ENCODE data around the gene ATAD3A. TPM values are rescaled to one million over a fixed set of nuclear protein-coding genes. Genes with fewer than 3 reads are reported as not detected.
"Not testable (repeated sequence)": the region's sequence is repeated elsewhere in the genome, so short reads cannot be mapped to it uniquely, and the experiment has no call there.

The ATAD3A gene
- total RNA-seq, 4 donors from 2014 or later = 18.3 to 29.3 (median 25.2) TPM

DNA sequence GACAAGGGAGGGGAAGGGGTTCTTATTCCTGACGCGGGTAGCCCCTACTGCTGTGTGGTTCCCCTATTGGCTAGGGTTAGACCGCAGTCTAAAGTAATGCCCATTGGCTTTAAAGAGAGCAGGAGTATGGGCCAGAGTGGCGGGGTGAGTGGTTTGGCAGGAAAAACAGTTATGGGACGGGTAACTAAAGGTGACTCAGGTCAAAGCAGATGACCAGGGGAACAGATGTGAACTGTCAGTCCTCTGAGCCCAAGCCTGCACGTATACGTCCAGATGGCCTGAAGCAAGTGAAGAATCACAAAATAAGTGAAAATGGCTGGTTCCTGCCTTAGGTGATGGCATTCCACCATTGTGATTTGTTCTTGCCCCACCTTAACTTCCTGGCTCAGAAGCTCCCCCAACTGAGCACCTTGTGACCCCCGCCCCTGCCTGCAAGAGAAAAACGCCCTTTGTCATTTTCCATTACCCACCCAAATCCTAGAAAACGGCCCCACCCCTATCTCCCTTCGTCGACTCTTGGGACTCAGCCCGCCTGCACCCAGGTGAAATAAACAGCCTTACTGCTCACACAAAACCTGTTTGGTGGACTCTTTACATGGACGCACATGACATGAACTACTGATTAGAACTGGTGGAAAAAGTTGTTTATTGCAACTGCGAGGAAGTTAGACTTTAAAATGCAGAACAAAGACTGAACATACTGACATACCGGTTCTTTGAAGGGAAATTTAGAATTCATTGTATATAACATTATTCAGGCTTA, 41.2 kb upstream of the ATAD3A start:
- intact Hi-C loops (cut with DNase I) = no loop called here
- peak overlapping the region; percentile 84 to 88 (median 86) for H3K27ac ChIP-seq (replicated peaks in 1 of 4)
- H3K36me3 ChIP-seq = no peaks in the 10 kb centered on the region
- DNase-seq (ENCODE audit: extremely low spot score) = no peak
- no peak for TF ChIP-seq EP300 (IDR thresholded peaks at IDR 0.05)
- peak overlapping the region; percentile 80 to 89 (median 83) for H3K4me3 ChIP-seq
- H3K27me3 ChIP-seq = no peaks in the 10 kb centered on the region
- H3K9me3 ChIP-seq = no peaks in the 10 kb centered on the region
- H3K4me1 ChIP-seq = peaks cover 21 to 33% (median 25%) of the 10 kb centered on the region in 4 donors
- WGBS = 12% methylated on average over 16 of the region's 16 CpGs

DNA sequence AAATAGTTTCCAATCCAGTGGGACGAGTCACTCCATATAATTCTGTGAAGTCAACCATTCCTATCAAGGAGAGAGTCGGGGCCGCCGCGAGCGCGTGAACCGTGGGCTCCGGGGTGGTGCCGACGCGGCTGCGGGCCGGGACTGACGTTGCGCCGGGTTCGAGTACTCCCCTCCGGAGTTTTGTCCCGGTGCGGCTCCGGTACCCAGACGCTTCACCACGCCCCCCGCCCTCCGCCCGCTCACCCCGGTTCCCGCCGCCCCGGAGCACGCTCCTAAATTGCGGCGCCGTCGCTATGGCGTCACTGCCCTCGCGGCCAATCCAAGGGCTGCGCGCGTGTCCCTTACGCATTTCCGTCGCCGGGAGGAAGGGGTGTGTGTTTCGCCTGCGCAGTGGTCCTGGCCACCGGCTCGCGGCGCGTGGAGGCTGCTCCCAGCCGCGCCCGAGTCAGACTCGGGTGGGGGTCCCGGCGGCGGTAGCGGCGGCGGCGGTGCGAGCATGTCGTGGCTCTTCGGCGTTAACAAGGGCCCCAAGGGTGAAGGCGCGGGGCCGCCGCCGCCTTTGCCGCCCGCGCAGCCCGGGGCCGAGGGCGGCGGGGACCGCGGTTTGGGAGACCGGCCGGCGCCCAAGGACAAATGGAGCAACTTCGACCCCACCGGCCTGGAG, 40.4 kb upstream of the ATAD3A start, which contains the start of gene ATAD3B:
ATAD3B (plus strand) TSS at position 377 of the 664 bp plus-strand sequence; CDS start at position 497, 120 bp downstream.
- H3K4me3 ChIP-seq = peak within 1 kb of the TSS; percentile 80 to 89 (median 83)
- H3K36me3 ChIP-seq = peaks cover 0 to 1% (median 0%) of the 10 kb centered on the region in 4 donors
- H3K27me3 ChIP-seq = no peaks in the 10 kb centered on the region
- H3K27ac ChIP-seq (replicated peaks in 1 of 4) = peak within 1 kb of the TSS; percentile 84 to 88 (median 86)
- TF ChIP-seq POLR2AphosphoS5 (IDR thresholded peaks at IDR 0.05) (peak; percentile 87 to 95), POLR2A (IDR thresholded peaks at IDR 0.05; ENCODE audit: low read depth) (no peak), EP300 (IDR thresholded peaks at IDR 0.05) (no peak)
- TF ChIP-seq, protein P1, sequence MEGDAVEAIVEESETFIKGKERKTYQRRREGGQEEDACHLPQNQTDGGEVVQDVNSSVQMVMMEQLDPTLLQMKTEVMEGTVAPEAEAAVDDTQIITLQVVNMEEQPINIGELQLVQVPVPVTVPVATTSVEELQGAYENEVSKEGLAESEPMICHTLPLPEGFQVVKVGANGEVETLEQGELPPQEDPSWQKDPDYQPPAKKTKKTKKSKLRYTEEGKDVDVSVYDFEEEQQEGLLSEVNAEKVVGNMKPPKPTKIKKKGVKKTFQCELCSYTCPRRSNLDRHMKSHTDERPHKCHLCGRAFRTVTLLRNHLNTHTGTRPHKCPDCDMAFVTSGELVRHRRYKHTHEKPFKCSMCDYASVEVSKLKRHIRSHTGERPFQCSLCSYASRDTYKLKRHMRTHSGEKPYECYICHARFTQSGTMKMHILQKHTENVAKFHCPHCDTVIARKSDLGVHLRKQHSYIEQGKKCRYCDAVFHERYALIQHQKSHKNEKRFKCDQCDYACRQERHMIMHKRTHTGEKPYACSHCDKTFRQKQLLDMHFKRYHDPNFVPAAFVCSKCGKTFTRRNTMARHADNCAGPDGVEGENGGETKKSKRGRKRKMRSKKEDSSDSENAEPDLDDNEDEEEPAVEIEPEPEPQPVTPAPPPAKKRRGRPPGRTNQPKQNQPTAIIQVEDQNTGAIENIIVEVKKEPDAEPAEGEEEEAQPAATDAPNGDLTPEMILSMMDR (IDR thresholded peaks at IDR 0.05) = peak in 1 of 3 experiments; percentile 21
- H3K4me1 ChIP-seq = peaks cover 21 to 33% (median 25%) of the 10 kb centered on the region in 4 donors
- 0% methylated on average over 29 of the region's 87 CpGs for WGBS
- intact Hi-C loops (cut with DNase I) = no loop called here
- DNase-seq (ENCODE audit: extremely low spot score) = peak; percentile 98
- no peaks in the 10 kb centered on the region for H3K9me3 ChIP-seq

DNA sequence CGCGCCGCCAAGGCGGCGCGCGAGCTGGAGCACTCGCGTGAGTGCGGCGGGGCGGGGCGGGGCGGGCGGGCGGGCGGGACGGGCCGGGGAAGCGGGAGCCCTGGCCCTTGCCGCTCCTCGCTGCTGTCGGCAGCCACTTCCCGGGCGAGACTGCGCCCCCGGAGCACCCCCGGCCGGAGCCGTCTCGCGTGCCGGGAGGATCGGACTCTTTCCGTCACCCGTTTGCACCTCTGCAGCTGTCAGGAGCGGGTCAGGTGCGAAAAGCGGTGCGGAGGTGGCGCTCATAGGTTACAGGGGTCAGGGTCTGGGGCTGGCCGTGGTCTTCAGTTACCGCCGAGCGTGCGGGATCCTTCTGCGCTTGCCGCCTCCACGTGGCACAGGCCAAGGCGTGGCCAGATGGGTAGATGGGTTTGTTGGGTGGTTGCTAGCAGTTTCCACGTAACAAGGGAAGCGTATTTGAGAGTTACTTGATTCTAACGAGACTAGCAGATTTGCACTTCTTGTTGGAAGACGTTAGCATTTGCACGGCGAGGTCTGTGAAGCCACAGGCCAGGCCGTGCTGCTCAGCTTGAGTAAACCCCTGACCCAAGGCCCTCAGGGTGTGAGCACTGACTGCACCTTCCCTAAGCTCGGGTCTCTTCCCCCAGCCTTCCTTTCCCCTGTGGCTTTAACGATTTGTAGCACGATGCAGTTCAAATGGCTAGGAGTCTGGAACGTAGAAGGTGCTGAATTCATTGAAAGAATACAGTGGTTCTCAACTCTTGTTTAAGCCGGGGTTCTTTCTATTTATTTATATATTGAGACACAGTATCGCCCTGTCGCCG, 39.7 kb upstream of the ATAD3A start:
- peak overlapping the region; percentile 84 to 88 (median 86) for H3K27ac ChIP-seq (replicated peaks in 1 of 4)
- WGBS = 14% methylated on average over 11 of the region's 65 CpGs

DNA sequence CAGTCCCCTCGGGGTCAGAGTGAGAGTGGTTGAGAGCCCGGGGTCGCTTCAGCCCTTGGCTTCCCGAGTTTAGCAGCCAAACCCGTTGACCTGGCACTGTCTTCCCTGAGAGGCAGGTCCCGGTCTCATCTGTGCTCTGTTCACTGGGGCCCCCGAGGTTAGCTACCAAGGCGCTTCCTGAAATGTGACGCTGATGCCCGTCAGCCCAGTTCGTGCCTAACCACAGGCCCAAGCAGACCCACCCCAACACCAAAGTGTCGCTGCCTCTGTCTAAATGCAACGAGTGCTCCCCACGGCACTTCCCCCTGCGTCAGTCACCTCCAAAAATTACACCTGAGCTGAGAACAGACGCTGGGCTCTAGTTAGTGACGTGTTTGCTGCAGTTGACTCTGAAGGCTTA, 36.0 kb upstream of the ATAD3A start:
- H3K4me1 ChIP-seq = peaks cover 15 to 23% (median 18%) of the 10 kb centered on the region in 4 donors
- H3K9me3 ChIP-seq; H3K27ac ChIP-seq (replicated peaks in 1 of 4); DNase-seq (ENCODE audit: extremely low spot score); H3K4me3 ChIP-seq; H3K27me3 ChIP-seq; intact Hi-C loops (cut with DNase I): not testable (repeated sequence)
- H3K36me3 ChIP-seq = peaks cover 21 to 42% (median 33%) of the 10 kb centered on the region in 4 donors
- WGBS = no CpG with 5 or more reads among the region's 17 CpGs

More for the DNA sequence above, 39.7 kb upstream of the ATAD3A start:
- H3K36me3 ChIP-seq; H3K27me3 ChIP-seq; DNase-seq (ENCODE audit: extremely low spot score); intact Hi-C loops (cut with DNase I); H3K9me3 ChIP-seq: not testable (repeated sequence)
- Histone ChIP-seq H3K4me3 (peak overlapping the region; percentile 80 to 89 (median 83)), H3K4me1 (peaks cover 21 to 33% (median 25%) of the 10 kb centered on the region in 4 donors)

DNA sequence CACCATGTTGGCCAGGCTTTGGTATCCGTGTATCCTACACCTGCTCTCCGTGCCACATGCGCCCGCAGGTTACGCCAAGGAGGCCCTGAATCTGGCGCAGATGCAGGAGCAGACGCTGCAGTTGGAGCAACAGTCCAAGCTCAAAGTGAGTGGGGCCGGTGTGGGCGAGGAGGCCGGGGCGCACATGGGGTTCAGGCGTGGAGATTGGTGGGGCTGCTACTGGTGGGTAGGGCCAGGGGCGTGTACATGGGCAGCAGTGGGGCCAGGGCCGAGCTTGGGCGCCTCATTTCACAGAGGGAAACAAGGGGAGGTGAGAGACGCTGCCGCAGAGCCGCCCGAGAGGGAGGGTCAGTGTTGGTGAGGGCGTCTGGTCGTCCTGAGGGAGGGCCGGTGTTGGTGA, 34.8 kb upstream of the ATAD3A start:
- H3K27ac ChIP-seq (replicated peaks in 1 of 4) = no peak overlapping the region
- no peak overlapping the region for H3K4me3 ChIP-seq
- intact Hi-C loops (cut with DNase I) = no loop called here
- H3K27me3 ChIP-seq = no peaks in the 10 kb centered on the region
- no peaks in the 10 kb centered on the region for H3K9me3 ChIP-seq
- TF ChIP-seq POLR2A (IDR thresholded peaks at IDR 0.05; ENCODE audit: low read depth) (no peak), EP300 (IDR thresholded peaks at IDR 0.05) (no peak), POLR2AphosphoS5 (IDR thresholded peaks at IDR 0.05) (no peak)
- TF ChIP-seq, protein P1 (IDR thresholded peaks at IDR 0.05) = no peak
- H3K36me3 ChIP-seq = peaks cover 24 to 49% (median 39%) of the 10 kb centered on the region in 4 donors
- 94% methylated on average over 22 of the region's 22 CpGs for WGBS
- no peak for DNase-seq (ENCODE audit: extremely low spot score)
- H3K4me1 ChIP-seq = peaks cover 15 to 22% (median 17%) of the 10 kb centered on the region in 4 donors

Measured in esophagus muscularis mucosa (tissue), 4 donors.